Gastroesophageal sphincter (tissue), 3 donors: Measurements from ENCODE around the gene RPL18.

Experiments used
- POLR2A ChIP-seq, 2 donors: fragments of 450-650 bp; IDR thresholded peaks; one replicate each; pipeline ENCODE4 v1.6.1; 2017; ENCODE audit warnings: antibody characterized with exemption in 2 of 2, mild to moderate bottlenecking in 2 of 2, moderate library complexity in 1 of 2
- TF ChIP-seq, protein P1 (sequence below), 4 experiments: fragments of 200-600 bp in 2 of 4; fragments of 450-650 bp in 2 of 4; sonication (generic) in 1 of 4; IDR thresholded peaks; one replicate each; pipeline ENCODE4 v1.5.1; 2017 to 2019; ENCODE audit warnings: antibody characterized with exemption in 4 of 4, mild to moderate bottlenecking in 2 of 4, moderate library complexity in 2 of 4

DNA sequence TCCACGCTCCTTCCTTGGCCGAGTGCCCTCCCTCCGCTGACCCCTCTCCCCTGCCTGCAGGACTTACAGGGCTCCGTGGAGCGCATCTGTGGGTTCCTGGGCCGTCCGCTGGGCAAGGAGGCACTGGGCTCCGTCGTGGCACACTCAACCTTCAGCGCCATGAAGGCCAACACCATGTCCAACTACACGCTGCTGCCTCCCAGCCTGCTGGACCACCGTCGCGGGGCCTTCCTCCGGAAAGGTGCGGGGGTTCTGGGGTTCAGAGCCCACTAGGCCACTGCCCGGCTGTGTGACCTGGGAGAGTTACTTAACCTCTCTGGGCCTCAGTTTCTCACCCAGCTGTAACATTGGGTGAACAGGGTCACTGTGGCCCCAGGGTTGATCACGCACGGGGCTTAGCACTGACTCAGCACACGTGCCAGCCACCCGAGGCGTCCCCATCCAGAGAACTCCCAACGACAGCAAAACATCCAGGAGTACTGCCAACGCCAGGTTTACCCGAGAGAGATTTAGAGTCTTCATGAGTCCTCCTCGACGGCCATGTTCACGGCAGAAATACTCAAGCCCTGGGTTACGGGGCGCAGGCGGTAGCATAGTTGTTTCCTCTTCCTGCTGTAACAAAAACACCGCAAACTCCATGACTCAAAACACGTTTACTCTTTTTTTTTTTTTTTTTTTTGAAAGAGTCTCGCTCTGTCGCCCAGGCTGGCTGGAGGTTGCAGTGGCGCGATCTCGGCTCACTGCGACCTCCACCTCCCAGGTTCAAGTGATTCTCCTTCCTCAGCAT is 22.1 kb downstream of the RPL18 start:
- TF ChIP-seq, protein P1, sequence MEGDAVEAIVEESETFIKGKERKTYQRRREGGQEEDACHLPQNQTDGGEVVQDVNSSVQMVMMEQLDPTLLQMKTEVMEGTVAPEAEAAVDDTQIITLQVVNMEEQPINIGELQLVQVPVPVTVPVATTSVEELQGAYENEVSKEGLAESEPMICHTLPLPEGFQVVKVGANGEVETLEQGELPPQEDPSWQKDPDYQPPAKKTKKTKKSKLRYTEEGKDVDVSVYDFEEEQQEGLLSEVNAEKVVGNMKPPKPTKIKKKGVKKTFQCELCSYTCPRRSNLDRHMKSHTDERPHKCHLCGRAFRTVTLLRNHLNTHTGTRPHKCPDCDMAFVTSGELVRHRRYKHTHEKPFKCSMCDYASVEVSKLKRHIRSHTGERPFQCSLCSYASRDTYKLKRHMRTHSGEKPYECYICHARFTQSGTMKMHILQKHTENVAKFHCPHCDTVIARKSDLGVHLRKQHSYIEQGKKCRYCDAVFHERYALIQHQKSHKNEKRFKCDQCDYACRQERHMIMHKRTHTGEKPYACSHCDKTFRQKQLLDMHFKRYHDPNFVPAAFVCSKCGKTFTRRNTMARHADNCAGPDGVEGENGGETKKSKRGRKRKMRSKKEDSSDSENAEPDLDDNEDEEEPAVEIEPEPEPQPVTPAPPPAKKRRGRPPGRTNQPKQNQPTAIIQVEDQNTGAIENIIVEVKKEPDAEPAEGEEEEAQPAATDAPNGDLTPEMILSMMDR (IDR thresholded peaks at IDR 0.05): no peak
- TF ChIP-seq POLR2A (IDR thresholded peaks at IDR 0.05): no peak
